Measurements from ENCODE around the gene NRP1.
"Not testable (repeated sequence)": the region's sequence is repeated elsewhere in the genome, so short reads cannot be mapped to it uniquely, and the experiment has no call there.

The NRP1 gene

DNA sequence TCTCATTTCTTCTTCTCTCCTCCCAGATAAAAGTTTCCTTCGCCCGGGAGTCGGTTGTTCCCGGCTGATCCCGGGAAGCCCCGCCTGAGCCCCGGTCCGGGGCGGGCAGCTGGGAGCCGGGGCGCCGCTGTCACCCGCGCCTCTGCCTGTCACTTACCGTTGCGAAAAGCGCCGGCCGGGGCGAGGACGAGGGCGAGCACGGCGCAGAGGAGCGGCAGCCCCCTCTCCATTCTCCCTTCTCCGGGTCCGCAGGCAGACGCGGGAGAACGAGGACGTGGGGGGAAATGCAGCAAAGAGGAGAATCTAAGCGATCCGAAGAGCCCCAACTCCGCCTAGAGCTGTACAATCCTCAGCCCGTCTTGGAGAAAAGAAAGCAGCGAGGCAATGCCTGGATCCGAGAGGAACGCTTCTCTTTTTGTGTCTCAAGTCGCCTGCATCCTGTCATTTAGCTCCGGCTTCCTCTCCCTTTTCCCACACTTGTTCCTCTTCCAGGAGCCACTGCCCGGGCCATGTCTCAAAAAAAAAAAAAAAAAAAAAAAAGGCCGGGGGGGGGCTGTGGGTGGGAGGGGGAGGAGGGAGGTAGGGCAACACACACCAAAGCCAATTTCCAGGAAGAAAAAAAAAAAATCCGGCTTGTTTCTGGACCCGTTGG, at the start of gene NRP1:
Gene NRP1 (minus strand): TSS at position 515 of the 652 bp plus-strand sequence. CDS start 285 bp downstream, at position 230.
- DNase-seq = no peak

DNA sequence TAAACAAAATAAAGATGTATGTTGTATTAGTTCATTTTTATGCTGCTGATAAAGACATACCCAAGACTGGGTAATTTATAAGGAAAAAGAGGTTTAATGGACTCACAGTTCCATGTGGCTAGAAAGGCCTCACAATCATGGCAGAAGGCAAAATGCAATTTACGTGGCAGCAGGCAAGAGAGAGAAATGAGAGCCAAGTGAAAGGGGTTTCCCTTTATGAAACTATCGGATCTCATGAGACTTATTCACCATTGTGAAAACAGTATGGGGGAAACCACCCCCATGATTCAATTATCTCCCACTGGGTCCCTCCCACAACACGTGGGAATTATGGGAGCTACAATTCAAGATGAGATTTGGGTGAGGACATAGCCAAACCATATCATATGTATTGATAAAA, 49.7 kb upstream of the NRP1 start:
- DNase-seq = not testable (repeated sequence)

DNA sequence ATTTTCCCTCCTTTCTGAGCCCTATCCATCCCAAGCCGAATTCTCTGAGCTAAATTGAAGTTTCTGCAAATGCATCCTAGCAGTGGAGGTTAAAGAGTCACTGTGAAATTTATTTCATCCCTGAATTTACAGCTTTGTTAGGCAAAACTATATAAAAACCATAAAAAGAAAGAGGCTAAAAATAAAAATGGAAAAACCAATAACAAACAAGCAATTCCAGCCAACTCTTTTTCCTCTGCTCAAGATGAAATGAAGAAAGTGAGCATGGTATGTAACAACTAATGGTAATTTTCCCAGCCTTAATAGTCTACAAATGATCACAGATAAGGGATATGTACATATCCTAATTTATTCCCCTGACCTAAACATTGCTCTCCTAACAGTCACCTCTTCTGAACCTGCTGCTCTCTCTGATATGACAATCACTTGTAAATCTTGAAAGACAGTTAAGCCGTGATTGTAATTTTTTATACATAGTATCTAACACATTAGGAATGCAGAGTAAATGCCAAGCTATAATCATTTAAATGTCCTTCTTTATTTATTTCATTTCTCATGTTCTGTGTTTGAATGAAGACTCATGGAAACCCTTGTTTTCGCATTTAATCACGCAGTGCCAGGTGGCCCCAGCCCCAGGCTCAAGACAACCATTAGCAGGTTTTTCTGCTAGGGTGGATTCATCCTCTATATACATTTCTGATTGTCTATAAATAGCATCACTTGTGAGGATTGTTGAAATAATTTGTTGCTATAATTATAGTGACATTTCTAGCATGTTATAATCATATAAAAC, 48.6 kb upstream of the NRP1 start:
- no peak for DNase-seq

DNA sequence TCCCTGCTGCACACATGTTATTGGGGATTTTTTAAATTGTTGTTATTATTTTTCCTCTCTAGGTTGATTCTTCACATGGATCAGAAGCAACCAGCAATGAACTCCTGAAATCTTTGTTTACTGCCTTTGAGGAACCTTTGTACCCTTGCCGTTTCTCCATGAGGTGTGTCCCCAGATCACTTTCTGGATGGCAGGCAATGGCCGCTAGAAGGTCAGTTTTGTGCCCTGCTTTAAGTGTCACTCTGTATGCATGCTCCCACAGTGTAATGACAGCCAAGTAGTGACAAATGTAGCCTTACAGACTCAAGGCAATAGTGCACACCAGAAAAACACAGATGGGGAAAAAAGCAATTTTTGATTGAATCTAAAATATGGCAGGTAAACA, 47.7 kb upstream of the NRP1 start:
- DNase-seq = no peak

DNA sequence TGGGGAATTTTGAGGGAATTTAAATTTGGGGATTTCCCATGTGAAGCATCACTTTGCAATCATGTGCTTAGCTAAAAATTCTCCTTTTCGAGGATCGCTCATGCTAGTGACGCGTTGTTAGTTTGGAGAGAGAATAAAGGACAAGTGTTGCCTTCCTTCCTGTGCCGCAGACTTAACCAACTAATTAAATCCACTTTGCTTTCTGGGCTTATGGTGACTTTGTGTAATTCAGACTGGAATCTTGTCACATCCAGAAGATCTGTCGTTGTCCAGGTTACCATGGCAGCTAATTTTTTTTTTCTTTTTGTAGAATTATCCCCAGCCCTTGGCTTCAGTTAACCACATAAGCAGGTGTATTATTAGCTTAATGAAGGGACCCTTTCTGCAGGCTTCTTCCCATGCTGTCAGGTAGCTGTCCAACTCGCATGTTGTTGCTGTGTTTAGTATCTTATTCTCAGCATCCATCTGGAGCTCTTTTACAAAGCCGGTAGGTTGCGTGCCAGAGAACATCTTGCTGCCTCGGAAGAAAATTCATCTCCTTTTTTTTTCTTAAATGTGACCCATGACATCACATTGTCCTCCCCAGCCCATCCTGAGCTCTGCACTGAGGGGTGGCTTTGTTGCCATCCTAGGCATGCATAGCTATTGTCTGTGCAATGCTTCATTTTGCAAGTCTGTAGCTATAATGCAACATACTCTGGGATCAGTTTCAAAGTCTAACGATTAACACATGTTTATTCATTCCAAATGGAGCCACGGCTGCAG, 47.2 kb upstream of the NRP1 start:
- DNase-seq = no peak

DNA sequence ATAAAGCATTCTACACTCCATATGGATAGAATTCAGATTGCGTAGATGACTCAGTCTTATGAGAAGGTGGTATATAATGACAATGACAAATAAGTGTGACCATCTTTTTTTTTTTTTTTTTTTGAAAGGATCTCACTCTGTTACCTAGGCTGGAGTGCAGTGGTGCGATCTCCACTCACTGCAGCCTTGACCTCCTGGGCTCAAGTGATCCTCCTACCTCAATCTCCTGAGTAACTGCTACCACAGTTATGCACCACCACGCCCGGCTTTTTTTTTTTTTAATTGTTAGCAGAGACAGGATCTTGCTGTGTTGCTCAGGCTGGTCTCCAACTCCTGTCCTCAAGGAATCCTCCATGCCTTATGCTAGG, 43.2 kb upstream of the NRP1 start:
- DNase-seq = no peak

DNA sequence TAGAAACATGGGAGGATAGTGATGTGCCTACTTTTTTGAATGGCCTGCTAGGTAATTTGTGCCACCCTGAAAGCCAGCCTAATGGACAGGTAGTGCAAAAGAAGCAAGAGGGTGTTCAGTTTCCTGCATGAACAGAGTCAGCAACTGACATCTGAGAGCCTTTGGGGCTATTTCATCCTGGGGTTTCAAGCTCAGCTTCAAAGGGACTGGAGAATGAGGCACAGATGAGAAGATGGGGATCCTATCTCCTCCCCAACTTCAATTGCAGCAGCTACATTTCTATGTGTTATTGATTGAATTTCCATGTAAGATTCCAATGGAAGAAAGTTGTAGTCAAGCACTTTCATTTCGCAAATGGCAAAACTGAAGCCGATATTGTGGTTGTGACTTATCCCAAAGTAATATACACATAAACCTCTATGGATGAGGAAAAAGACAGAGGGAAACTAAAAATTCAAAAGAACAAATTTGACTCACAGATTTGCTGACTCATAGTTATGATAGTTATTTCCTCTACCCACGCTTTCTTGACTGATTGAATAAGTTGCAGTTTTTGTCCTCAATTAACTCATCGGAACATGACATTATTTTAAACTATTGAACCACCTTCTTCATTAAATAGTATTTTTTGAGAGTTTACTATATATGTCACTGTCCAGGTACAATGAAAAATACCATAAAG, 42.6 kb upstream of the NRP1 start:
- no peak for DNase-seq

DNA sequence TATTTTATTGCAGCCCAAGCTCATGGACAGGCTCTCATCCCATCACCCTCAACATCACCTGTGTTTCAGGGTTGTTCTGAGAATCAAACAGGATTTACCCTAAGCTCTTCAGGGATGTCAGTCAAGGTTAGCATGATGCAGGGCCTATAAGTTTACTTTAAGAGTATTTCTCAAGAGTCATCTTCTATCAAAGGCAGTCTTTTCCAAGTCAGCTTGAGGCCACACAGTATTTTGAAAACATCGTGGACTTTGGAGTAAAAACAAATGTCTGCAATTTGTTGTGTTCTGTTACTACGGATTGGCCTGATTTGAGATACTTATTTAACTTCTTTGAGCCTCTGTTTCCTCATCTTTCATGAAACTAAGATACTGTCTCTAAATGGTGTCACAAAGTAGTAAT, 42.0 kb upstream of the NRP1 start:
- DNase-seq = no peak

DNA sequence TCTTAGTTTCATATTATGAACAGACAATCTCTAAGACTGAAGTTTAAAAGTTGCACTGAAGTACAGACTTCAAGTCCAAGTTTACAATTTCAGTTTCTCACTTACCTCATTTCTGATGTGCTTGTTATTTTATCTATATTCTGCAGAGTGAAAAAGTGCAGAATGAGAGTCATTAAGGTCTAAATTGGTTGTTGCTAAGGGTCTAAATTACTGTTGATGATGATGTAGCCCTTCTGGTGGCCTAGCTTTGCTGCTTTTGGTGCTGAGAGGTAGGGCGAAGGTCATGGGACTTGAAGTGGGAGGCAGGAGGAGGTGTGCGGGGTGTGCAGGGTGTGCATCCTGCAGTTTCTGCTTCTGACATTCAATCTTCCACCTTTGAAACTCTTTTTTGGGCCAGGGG, 38.8 kb upstream of the NRP1 start:
- DNase-seq = no peak

DNA sequence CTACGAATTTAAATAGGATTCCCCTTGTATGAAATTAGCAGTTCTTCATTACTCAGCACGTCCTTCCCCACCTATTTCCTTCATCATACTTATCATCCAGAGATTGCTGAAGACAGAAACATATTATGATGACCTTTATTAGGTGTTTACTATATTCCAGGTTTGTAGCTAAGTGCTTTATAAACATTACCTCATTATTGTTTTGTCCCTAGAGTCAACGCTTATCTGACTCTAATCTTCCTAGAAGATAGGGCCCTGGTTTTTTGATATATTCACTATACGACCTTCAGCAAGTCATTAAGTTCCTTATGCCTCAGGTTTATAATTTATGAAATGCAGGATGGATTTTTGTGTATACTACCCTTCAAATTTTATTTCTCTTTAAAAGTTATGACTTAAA, 36.8 kb upstream of the NRP1 start:
- DNase-seq = no peak

DNA sequence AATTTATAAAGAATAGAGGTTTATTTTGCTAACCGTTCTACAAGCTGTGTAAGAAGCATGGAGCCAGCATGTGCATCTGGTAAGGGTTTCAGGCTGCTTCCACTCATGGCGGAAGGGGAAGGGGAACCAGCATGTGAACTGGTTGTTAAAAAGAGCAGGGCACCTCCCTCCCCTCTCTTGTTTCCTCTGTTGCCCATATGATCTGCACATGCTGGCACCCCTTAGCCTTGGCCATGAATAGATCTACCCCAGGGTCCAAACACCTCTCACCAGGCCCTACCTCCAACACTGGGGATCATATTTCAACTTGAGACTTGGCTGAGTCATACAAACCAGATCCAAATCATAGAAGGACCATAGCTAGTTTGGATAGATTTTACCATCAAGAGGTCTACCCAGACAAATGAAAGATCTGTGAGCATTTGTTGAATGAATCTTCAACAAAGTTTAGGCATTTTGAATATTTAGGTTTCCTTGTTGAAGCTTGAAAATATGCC, 36.0 kb upstream of the NRP1 start:
- no peak for DNase-seq

DNA sequence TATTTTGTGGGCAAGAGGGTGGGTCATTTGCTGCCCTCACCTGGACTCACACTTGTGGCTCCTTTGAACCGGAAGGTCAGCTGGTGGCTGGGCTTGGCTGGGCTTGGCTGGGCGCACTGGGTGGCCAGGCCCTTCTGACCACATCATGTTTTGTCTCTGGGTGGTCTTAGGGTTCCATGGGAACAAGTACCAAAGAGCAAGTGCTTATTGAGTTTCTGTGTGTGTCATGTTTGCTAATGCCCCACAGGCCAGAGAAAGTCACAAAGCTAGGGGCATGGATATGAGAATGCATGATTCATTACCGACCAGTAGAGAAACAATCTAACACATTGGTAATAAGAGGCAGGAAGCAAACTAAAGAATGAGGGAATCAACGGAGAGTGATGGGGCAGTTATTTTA, 33.6 kb upstream of the NRP1 start:
- DNase-seq = no peak

DNA sequence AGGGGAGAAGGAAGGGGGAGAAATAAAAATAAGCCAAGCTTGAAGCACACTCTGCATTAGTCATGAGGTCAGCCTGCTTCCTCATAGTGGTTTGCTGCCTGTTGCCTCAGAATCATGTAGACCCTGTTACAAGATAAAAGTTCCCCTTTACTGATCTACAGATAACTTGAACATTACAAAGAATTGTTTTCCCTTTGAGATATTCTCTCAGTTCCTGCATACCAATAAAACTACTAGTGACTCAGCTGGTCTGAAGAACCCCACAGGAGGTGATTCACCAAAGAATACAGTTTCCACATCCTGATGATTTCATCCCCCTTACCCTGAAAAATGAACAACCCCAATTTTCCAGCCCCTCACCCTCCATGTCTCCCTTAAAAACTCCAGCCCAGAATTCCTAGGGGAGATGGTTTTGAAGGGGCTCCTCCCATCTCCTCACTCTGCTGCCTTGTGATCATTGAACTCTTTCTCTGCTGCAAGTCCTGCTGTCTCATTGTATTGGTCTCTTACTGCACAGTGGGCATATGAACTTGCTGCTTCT, 31.5 kb upstream of the NRP1 start:
- no peak for DNase-seq

DNA sequence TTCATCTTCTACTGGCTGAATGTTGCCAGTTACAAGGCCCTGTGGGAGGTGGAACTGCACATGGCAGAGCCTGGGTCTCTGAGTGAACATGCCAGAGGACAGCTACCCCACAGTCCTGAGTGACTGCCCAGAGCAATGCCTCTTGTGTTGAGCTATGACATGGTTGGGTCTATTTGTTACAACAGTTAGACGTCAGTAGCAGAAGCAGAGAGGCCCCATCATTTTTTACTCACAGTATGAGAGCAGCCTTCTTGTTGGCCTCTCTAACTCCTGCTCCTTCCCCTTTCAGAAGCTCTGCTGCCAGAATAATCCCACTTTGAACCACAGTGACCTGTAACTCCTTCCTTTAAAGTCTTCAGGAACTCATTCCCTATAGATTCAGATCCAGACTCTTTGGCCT, 30.8 kb upstream of the NRP1 start:
- DNase-seq = no peak

DNA sequence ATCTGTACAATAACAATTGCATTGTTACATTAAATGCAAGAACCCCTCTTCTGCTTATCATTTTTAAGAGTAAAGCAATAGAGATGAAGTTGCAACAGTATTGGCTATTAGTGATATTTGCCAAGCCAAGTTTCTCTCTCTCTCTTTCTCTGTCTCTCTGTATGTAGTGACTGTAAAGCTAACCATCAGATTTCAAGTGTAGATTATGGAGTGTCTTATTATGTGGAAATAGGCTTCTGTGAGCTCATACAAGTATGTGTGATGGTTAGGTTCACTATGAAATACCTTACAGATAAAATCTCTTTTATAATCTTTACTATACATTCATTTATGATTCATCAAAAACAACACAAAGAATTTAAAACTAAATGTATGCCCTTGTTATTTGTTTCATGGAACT, 28.6 kb upstream of the NRP1 start:
- DNase-seq = no peak

DNA sequence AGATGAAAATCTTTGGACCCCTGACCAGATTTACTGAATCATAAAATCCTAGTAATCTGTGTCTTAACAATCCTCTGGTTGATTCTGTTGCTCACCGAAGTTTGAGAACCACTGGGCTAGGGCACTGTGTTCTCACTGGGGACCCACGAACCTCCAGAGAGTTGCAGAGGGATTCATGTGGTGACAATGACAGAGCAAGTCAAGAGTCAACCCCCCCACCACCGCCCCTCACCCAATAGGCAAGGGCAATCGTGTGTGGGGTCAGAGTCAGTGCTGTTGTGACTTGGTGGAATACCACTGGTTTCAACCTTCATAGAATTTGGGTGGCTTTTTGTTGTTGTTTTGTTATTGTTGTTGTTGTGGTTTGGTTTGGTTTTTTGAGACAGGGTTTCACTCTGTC, 23.5 kb upstream of the NRP1 start:
- DNase-seq = no peak

DNA sequence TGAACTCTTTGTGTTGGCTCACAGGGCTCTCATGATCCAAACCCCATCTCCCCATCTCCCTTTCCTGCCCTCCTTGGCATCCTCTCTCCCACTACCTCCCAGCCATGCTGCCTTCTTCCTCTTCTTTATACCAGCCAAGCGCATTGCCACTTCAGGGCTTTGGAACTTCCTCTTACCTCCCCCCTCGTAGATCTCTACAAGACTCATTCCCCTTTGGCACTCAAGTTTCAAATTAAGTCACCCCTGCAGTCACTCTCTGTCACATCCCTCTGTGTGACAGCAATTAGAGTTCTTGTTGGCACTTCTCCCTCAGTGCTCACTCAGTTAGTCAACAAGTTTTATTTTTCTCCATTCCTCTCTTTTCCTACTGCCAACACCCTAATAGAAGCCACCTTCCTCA, 20.8 kb upstream of the NRP1 start:
- DNase-seq = no peak

DNA sequence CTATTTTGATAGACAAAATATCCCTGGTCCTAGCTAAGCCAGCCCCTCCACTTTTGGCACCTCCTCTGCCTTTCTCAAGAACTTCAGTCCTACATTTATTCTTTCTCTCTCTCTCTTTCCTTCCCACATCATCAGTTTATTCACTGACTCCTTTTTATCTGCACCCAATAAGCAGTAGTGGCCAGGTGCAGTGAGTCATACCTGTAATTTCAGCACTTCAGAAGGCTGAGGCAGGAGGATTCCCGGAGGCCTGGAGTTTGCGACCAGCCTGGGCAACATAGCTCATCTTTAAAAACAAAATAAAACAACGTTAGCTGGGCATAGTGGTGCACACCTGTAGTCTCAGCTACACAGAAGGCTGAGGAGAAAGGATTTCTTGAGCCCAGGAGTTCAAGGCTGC, 19.4 kb upstream of the NRP1 start:
- DNase-seq = no peak

DNA sequence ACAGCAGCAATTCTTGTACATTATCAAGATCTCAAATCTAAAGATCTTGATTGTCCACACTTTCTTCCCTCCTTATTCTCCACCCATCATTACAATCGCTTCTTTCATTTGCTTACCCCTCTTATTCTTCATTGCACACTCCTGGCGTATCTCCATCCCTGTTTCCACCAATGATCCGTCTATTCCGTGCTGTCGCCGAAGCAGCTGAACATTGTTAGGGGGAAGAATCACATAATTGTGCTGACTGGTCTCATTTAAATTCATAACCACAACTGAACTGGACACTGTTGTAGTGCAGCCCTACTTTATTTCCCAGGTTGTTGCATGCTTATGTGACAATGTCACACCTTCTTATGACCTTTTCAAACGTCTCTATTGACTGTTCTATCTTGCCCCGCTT, 18.9 kb upstream of the NRP1 start:
- DNase-seq = no peak

DNA sequence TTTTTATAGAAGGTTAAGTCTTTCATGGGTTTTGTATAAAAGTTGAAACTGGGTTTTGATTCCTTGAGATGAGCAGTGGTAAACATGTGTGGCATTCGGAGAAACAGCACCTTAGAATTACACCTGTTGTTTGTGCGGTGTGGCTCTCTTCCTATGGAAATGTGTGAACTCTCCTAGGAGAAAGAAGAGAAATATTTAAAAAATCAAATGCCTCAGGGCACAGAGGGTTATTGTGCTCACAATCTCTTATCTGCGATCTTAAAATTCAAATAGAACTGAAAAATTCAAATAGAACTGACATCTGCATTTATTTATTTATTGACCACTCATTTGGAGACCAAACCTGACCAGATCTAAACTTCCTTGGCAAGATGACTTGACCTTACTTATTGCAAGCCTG, 18.1 kb upstream of the NRP1 start:
- no peak for DNase-seq

DNA sequence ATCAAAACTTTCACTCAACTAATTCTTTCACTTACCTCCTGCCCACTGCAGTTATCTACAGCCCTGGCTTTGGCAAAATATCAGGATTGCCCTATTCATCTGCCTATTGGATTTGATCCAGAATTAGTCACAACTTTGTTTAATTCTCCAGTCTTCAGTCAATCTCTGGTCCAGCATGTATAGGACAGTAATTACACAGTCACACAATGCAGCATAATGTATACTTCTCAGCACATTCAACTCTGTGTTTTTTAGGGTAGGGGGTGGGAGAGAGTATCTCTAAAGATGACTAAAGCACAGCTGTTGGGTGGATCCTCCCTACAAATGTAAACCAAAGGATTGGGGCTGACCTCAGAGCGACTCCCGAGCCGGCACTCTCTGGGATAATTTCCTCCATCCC, 17.7 kb upstream of the NRP1 start:
- DNase-seq = no peak

DNA sequence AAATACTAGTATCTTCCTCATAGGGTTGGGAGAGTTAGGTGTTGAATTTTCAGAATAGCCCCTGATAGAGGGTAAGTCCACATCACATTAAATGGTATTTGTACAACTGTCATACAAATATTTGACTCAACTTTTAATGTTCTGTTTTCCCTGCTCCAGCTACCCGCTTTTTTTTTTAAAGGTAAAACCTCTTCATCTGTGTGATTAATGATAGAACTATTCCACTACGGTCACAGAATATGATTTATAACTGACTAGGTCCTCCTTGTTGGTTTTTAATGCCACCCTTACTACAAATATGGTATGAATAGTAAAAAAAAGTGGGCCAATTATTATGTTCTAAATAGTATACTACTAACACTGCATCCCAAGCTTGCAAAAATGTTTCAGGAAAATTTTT, 15.6 kb upstream of the NRP1 start:
- DNase-seq = no peak

DNA sequence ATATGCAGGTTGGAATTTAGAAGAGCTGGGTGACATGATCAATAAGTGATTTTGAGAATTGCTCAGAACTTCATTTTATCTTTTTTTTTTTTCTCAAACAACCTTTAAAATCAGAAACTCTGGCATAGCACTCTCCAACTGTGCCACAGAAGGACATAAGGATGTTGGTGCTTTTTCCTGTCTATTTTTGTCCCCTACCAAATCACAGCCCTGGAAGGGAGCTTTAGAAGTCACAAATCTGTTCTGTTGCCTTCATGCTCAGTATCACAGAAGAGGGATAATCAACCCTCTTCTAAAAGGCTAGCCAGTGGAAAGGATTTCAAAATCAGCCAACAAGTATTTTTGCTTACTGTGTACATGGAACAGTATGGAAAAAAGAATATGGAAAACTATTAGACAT, 14.8 kb upstream of the NRP1 start:
- DNase-seq = no peak

All from activated CD8-positive, alpha-beta memory T cell treated with anti-CD3 and anti-CD28 coated beads, Interleukin-2, amount 50 U/mL, for 4 hours (primary cell).